Keratinocyte (primary cell): ENCODE measurements around the gene MMP11. TPM values are rescaled to one million over a fixed set of nuclear protein-coding genes. Genes with fewer than 3 reads are reported as not detected.

Source experiments
- DNase-seq: peaks from one replicate; pipeline ENCODE4 v3.0.0-alpha.2; 2011; ENCODE audit warnings: low read depth, missing footprints, low spot score
- FAIRE-seq: peaks from 2 replicates; lab custom pipeline; 2011; peaks lifted over from hg19 to GRCh38; lab: Jason Lieb, UNC
- H2AFZ ChIP-seq: 2 replicates; pipeline ENCODE4 v1.6.0; 2012; ENCODE audit warnings: low read length, control low read depth, inconsistent platforms; ENCODE audit not compliant: control insufficient read depth
- H3K27ac ChIP-seq: 2 replicates; pipeline ENCODE4 v1.5.1; 2011; ENCODE audit warnings: low read length; ENCODE audit not compliant: control insufficient read depth, insufficient read depth
- H3K27me3 ChIP-seq: 3 replicates; pipeline ENCODE4 v1.6.0; 2011; ENCODE audit warnings: low read length; ENCODE audit not compliant: control insufficient read depth, insufficient read depth; ENCODE audit errors: extremely low read depth
- H3K36me3 ChIP-seq, 2 experiments: 2 replicates in 1 of 2; 3 replicates in 1 of 2; pipeline ENCODE4 v1.5.1; 2011; ENCODE audit warnings: low read length in 2 of 2, mild to moderate bottlenecking in 1 of 2; ENCODE audit not compliant: control insufficient read depth in 2 of 2, insufficient read depth in 2 of 2; ENCODE audit errors: extremely low read depth in 1 of 2
- H3K4me1 ChIP-seq: 3 replicates; pipeline ENCODE4 v1.5.1; 2011; ENCODE audit warnings: low read length; ENCODE audit not compliant: control insufficient read depth, insufficient read depth; ENCODE audit errors: extremely low read depth
- H3K4me2 ChIP-seq: 3 replicates; pipeline ENCODE4 v1.6.0; 2011; ENCODE audit warnings: low read depth, low read length; ENCODE audit not compliant: control insufficient read depth, insufficient read depth; ENCODE audit errors: extremely low read depth
- H3K4me3 ChIP-seq, 3 experiments: fragments of 200-600 bp in 1 of 3; sonication (generic) in 1 of 3; 2 replicates in 2 of 3; 3 replicates in 1 of 3; pipeline ENCODE4 v1.5.1; 2011 to 2016; ENCODE audit warnings: low read length in 3 of 3, mild to moderate bottlenecking in 3 of 3, control low read depth in 2 of 3, inconsistent platforms in 1 of 3, low read depth in 1 of 3, mixed read lengths in 1 of 3, mixed run types in 1 of 3, moderate library complexity in 1 of 3; ENCODE audit not compliant: control insufficient read depth in 2 of 3, insufficient read depth in 2 of 3; ENCODE audit errors: extremely low read depth in 1 of 3
- H3K79me2 ChIP-seq: 2 replicates; pipeline ENCODE4 v1.6.0; 2012; ENCODE audit warnings: low read length; ENCODE audit not compliant: control insufficient read depth, insufficient read depth
- H3K9ac ChIP-seq: 3 replicates; pipeline ENCODE4 v1.6.0; 2011; ENCODE audit warnings: low read length; ENCODE audit not compliant: control insufficient read depth, insufficient read depth; ENCODE audit errors: extremely low read depth
- H3K9me1 ChIP-seq: 3 replicates; pipeline ENCODE4 v1.6.0; 2011; ENCODE audit warnings: low read length; ENCODE audit not compliant: control insufficient read depth, insufficient read depth; ENCODE audit errors: extremely low read depth
- H3K9me3 ChIP-seq: 2 replicates; pipeline ENCODE4 v1.5.1; 2012; ENCODE audit warnings: low read depth, low read length; ENCODE audit not compliant: control insufficient read depth
- H4K20me1 ChIP-seq: 3 replicates; pipeline ENCODE4 v1.6.0; 2011; ENCODE audit warnings: low read length; ENCODE audit not compliant: control insufficient read depth, insufficient read depth; ENCODE audit errors: extremely low read depth
- CTCF ChIP-seq, 3 experiments: IDR thresholded peaks in 1 of 3; conservative IDR thresholded peaks in 1 of 3; optimal IDR thresholded peaks in 1 of 3; 2 replicates in 2 of 3; 3 replicates in 1 of 3; pipeline versions ENCODE3 to v1.5.1; 2011; ENCODE audit warnings: low read length in 3 of 3, mild to moderate bottlenecking in 3 of 3, moderate library complexity in 2 of 3, control low read depth in 1 of 3, inconsistent platforms in 1 of 3; ENCODE audit not compliant: insufficient read depth in 2 of 3; ENCODE audit errors: extremely low read depth in 1 of 3
- EZH2 ChIP-seq: IDR thresholded peaks from one replicate; pipeline ENCODE4 v1.6.1; 2012; ENCODE audit warnings: inconsistent platforms, mild to moderate bottlenecking, low read length, moderate library complexity
- dilution Hi-C: fragments of 300-500 bp; cut with MboI; formaldehyde crosslinking; loops from one replicate; pipeline ENCODE4 v1.7.0; 2020; ENCODE audit warnings: low sequenced_read_pairs; ENCODE audit not compliant: extremely low pct_ligation_motif_present
- polyA plus RNA-seq, 5 experiments: library from polyadenylated mRNA; depleted of rRNA in 3 of 5; stranded (reverse) in 3 of 5; stranded (forward) in 1 of 5; unstranded in 1 of 5; fragments of >200 nt; gene quantifications; 1 replicate in 1 of 5; 2 replicates in 3 of 5; 3 replicates in 1 of 5; pipeline versions ENCODE4 v1.2.1 to v1.2.3, GENCODE V29; 2011 to 2012; ENCODE audit warnings: missing spikeins in 2 of 5, low read depth in 1 of 5, low replicate concordance in 1 of 5

MMP11 gene
- polyA plus RNA-seq, 1 donor (not counting 4 experiments of a cell fraction or from before 2014, with no cell fraction given): 0.13 TPM

- Histone ChIP-seq H4K20me1 (peaks cover 13% of the 10 kb centered on the region), H3K27ac (peak overlapping the region; percentile 42), H3K4me1 (peaks cover 12% of the 10 kb centered on the region), H2AFZ (peak overlapping the region; percentile 49), H3K9me1 (no peaks in the 10 kb centered on the region), H3K27me3 (no peaks in the 10 kb centered on the region), H3K79me2 (peaks cover 51% of the 10 kb centered on the region), H3K9ac (peak overlapping the region; percentile 96), H3K9me3 (no peaks in the 10 kb centered on the region), H3K36me3 (peaks cover 5% of the 10 kb centered on the region in 2 experiments), H3K4me2 (peak overlapping the region; percentile 96), H3K4me3 (peak overlapping the region; percentile 67 to 95 (median 95))
- FAIRE-seq (no peak), DNase-seq (no peak)
- TF ChIP-seq CTCF (optimal IDR thresholded peaks at IDR 0.05 in 1 of 3, IDR thresholded peaks at IDR 0.05 in 1 of 3, conservative IDR thresholded peaks at IDR 0.05 in 1 of 3; ENCODE audit: extremely low read depth in 1 of 3, insufficient read depth in 2 of 3, low read length in 3 of 3): no peak
- TF ChIP-seq EZH2: no peak
- dilution Hi-C loops: no loop called here
Observed at GRCh38 chr22:23787600-23787896, 14.9 kb downstream of the MMP11 start.

- no peaks in the 10 kb centered on the region for H3K9me3 ChIP-seq
- H4K20me1 ChIP-seq: peaks cover 13% of the 10 kb centered on the region
- peaks cover 12% of the 10 kb centered on the region for H3K4me1 ChIP-seq
- H3K79me2 ChIP-seq: peaks cover 51% of the 10 kb centered on the region
- no peaks in the 10 kb centered on the region for H3K9me1 ChIP-seq
- no peak for DNase-seq
- H3K36me3 ChIP-seq: peaks cover 7 to 8% of the 10 kb centered on the region in 2 experiments
- no peak overlapping the region for H2AFZ ChIP-seq
- dilution Hi-C loops: no loop called here
- TF ChIP-seq CTCF (optimal IDR thresholded peaks at IDR 0.05 in 1 of 3, IDR thresholded peaks at IDR 0.05 in 1 of 3, conservative IDR thresholded peaks at IDR 0.05 in 1 of 3; ENCODE audit: extremely low read depth in 1 of 3, insufficient read depth in 2 of 3, low read length in 3 of 3): no peak
- no peak for TF ChIP-seq EZH2
- peak overlapping the region; percentile 42 for H3K27ac ChIP-seq
- peak overlapping the region; percentile 96 for H3K9ac ChIP-seq
- no peak for FAIRE-seq
- peak overlapping the region; percentile 96 for H3K4me2 ChIP-seq
- peak overlapping the region; percentile 67 to 95 (median 95) for H3K4me3 ChIP-seq
- H3K27me3 ChIP-seq: no peaks in the 10 kb centered on the region
Observed at GRCh38 chr22:23787910-23788309, 15.3 kb downstream of the MMP11 start.
